Retina (tissue), 1 donor: Measurements from ENCODE around the gene ADAMTSL1.

Experiments used
- DNase-seq: peaks from one replicate; pipeline ENCODE4 v3.0.0-alpha.2; 2016

Gene ADAMTSL1

DNA sequence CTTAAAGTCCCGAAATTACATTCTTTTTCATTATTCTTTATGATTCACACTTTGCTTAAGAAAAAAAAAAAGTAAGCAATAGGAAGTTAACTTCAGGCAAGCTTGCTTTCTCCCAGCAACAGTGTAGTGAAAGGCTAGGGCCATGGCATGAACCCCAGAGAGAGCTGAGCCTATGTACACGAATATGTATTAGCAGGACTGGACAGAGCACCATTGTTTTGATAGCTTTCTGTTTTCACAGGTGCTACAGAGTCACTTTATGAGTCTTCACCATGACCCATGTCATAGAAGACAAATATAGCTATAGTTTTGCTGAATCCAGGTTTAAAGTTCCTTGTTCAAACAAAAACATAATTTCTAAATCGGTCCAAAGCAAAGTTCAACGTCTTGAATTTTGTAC lies 199.2 kb downstream of the ADAMTSL1 start:
- no peak for DNase-seq

DNA sequence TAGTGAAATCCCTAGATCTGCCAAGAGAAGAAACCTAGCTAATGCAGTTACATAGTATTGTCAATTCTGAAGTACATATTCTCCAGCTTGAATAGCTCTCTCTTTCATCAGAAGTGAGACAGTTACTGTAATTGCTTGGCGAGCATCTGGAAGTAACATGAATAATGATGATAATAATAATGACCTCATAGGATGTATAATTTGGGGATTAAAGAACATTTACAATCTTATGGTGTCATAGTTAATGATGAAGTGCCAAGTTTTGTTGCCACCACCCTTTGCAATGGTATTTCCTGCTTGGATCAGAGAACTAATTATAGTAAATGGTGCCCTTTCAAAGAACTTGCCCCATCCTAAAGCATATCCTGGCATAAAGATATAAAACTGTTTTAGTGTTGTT lies 201.4 kb downstream of the ADAMTSL1 start:
- no peak for DNase-seq

DNA sequence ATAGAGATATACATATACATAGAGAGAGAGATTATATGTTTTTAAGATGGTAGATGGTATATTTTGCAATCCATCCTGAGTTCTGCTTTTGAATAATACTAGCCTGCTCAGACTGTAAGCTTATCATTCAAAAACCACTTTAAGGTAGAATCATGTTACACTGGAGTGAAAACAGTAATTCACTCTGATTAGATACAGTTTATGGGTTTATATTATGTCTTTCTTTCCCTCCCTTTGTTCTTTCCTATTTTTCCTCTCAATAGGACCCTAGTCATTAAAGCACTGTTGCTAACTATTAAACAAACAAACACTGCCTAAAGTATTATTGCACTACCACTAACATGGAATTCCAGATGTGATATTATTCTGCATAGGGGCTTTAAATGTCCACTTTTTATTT lies 202.0 kb downstream of the ADAMTSL1 start:
- DNase-seq, result no peak

DNA sequence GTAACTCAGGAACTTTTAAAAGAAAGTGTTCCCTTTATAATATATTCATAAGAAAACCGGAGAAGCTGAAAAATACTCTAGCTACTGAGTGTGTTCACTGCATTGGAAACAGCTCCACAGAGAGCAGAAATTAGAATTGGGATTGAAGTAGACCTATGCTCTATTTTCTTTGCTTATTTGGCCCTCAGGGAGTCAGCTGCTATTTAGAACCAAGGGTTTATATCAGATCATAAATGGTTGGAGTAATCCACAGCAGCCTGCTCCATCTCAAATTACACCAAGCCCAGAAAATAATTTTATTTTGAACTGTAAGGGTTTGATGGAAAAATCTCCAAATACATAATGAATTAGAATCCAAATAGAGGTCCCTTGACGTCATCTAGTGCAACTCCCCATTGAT lies 202.6 kb downstream of the ADAMTSL1 start:
- no peak for DNase-seq

DNA sequence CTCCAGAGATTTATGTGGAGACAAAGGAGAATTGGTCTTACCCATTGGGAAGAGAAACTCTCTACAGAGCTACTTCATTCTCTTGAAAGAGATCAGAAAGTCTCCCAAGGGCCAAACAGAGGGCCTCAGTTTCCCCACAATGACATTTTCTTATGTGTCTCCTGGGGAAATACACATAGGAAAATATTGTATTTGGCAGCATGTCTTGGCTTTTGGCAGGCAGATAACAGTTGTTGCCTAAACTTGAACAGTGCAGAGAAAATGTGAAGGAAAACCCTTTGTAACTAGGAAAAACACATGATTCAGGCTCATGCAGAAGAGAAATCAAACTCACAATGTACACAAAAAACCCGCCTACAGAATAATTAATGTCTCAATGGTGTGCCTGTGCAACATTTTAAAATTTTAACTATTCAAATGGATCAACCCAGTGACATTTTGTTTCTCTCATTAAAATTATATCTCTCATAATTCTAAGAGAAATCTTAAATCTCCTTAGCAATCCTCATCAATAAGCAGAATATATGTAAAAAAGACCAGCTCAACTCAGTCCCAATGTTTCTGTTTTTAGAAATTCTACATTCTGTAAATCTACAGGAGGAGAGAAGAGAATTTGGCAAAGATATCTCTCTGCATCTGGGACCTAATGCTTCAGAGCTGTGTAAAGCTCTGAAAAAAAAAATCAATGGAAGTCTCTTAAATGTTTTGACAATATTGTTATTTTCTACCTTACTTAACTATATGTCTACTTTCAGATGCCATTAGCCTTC lies 205.1 kb downstream of the ADAMTSL1 start:
- no peak for DNase-seq

DNA sequence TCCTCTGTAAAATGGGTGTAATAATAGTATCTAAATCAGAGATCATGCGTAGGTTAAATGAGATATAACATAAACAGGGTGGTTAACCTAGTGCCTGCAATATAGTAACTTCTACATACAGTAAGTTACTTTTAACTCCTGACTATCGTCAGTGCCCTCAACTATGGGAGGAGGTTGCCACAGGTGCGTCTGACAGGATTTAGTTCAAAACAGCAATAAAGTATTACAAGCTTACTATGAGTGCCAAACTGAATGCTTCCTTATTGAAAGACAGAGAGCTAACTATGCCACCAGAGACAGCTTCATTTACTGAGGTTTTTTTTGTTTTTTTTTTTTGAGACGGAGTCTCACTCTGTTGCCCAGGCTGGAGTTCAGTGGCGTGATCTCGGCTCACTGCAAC lies 209.0 kb downstream of the ADAMTSL1 start:
- DNase-seq, result no peak

DNA sequence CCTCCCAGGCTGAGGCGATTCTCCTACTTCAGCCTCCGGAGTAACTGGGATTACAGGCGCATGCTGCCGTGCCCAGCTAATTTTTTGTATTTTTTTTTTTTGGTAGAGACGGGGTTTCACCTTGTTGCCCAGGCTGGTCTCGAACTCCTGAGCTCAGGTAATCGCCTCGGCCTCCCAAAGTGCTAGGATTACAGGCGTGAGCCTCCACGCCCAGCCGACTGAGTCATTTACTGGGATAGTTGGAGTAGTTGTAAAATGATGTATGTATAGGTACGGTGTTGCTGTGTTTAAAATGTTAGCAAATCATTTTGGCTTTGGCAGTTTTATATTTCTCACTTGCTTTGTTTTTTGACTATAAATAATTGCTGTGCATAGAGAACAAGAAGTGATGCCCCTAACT lies 209.4 kb downstream of the ADAMTSL1 start:
- no peak for DNase-seq

- no peak for DNase-seq
Observed at GRCh38 chr9:18683851-18684250, 209.9 kb downstream of the ADAMTSL1 start.

GRCh38 chr9:18684593-18685317 lies 210.8 kb downstream of the ADAMTSL1 start:
- no peak for DNase-seq

GRCh38 chr9:18688581-18689565 lies 214.9 kb downstream of the ADAMTSL1 start:
- DNase-seq, result no peak

DNA sequence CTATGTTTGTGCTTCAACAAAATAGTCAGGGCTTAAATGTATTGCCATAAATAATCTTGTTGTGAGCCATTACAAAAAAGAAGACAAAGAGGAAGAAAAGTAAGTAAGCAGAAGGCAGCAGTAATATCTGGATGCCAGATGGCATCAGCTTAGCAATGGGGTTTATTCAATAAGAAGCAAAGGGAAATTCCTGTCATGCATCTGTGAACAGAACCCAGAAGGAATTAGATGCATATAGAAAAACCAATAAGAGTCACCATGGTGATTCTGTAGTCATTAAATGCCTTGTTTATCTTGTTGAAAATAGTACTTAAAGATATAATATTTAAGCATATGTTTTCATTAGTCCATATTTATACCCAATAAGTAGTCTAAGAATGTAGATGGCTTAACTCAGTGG lies 216.0 kb downstream of the ADAMTSL1 start:
- no peak for DNase-seq

- DNase-seq, result peak; percentile 36
Observed at GRCh38 chr9:18692268-18692667, 218.3 kb downstream of the ADAMTSL1 start.

DNA sequence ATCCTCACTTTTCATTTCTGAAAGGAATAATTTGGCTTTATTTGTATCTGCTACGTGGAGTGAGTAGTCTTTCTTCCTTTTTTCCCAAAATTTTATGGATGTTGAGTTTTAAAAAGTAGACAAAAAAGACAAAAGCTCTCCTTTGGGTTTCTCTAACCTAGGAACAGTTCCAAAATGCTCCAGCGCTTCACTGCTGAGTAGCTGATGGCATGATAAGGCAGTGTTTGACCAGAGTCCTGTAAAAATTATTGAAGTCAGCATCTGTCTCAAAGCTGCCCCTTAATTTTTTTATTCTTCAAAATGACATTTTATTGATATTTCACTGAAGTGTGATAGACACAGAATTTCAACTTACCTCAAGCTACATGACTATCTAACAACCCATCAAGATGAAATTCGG lies 219.0 kb downstream of the ADAMTSL1 start:
- DNase-seq, result no peak

DNA sequence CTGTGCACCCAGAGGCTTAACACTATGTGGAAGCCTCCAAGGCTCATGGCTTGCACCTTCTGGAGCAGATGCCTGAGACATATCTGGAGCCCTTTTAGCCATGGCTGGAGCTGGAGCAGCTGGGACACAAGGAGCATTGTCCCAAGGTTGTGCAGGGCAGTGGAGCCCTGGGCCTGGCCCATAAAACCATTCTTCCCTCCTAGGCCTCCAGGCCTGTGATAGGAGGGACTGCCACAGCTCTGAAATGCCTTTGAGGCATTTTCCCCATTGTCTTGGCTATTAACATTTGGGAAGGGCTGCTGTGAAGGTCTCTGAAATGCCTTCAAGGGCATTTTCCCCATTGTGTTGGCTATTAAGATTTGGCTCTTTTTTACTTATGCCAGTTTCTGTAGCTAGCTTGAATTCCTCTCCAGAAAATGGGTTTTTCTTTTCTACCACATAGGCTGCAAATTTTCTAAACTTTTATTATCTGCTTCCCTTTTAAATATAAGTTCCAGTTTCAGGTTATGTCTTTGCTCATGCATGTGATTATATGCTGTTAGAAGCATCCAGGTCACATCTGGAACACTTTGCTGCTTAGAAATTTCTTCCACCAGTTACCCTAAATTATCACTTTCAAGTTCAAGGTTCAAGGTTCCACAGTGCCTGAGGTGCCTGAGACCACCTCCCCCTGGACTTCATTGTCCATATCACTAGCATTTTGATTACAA lies 221.2 kb downstream of the ADAMTSL1 start:
- no peak for DNase-seq

DNA sequence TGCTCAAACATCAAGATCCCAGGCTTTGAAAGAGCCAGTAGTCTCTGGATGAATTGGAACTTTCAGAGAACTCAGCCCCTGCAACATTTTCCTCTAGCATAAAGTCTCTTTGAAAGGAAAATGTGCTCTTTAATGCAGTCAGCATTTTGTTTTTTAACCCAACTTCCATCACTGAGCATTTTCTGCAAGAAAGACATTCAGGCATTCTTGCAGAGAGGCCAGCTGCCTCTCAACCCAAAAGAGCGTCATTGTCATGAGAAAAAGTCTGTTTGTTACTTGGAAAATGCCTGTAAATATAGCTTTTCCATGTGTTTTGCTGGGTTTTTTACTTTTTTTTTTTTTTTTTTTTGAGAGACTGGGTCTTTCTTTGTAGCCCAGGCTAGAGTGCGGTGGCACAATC lies 225.0 kb downstream of the ADAMTSL1 start:
- no peak for DNase-seq

- DNase-seq, result no peak
Observed at GRCh38 chr9:18699764-18700163, 225.8 kb downstream of the ADAMTSL1 start.

DNA sequence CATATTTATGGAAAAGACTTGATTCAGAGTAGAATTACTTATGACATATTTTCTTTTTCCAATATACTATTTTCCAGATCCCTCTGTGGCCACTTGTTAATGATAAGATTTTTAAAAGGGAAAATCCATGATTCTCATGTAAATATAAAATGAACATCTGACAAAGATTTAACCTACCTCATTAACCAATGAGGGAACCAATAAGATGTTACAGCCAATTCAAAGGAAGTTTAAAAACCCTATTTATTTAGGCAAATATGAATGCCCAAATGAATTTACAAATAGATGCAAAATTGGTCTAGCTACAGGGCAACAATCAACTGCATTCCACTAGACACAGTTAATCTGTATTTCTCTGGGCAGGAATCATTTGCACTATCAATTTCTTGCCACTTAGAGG lies 226.8 kb downstream of the ADAMTSL1 start:
- DNase-seq, result no peak

GRCh38 chr9:18703151-18703900 lies 229.4 kb downstream of the ADAMTSL1 start:
- no peak for DNase-seq

- DNase-seq, result no peak
Observed at GRCh38 chr9:18703901-18704379, 230.0 kb downstream of the ADAMTSL1 start.

DNA sequence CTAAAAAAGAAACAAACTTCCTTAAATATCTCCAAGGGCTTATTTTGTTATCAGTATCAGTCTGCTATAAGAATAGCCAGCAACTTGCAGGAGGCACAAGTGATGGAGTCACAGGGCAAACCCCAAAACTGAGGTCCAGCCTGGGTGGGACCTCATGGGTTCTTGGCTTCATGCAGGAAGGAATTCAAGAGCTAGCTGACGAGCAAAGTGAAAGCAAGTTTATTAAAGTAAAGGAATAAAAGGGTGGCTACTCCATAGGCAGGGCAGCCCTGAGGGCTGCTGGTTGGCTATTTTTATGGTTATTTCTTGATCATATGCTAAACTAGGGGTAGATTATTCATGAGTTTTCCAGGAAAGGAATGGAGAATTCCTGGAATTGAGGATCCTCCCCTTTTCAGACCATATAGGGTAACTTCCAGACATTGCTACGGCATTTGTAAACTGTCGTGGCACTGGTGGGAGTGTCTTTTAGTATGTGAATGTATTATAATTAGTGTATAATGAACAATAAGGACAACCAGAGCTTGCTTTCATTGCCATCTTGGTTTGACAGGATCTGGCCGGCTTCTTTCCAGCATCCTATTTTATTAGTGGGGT lies 231.9 kb downstream of the ADAMTSL1 start:
- no peak for DNase-seq

DNA sequence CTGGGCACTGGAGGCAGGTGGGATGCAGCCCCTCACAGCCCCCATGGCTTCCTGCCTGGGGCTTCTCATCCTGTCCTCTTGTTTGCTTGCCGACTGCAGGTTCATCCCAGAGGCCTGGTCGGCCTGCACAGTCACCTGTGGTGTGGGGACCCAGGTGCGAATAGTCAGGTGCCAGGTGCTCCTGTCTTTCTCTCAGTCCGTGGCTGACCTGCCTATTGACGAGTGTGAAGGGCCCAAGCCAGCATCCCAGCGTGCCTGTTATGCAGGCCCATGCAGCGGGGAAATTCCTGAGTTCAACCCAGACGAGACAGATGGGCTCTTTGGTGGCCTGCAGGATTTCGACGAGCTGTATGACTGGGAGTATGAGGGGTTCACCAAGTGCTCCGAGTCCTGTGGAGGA lies 232.7 kb downstream of the ADAMTSL1 start:
- DNase-seq, result no peak
